Stimulated activated naive CD8-positive, alpha-beta T cell treated with anti-CD3 and anti-CD28 coated beads, Interleukin-15, amount 100 ng/mL, for 72 hours (primary cell): ENCODE data around the gene CD79B.

Experiments
- ATAC-seq: fragments of 150-1000 bp; cut with Tn5 transposase; 2 replicates; pipeline ENCODE4 v1.10.0; 2021; ENCODE audit warnings: mild to moderate bottlenecking, moderate library complexity
- DNase-seq, 2 donors: peaks; one replicate each; pipeline ENCODE4 v3.0.0; 2021 to 2022
- H3K27ac Mint-ChIP-seq, 2 donors: one replicate each; pipeline ENCODE4 v1.8.0; 2022; ENCODE audit warnings: mild to moderate bottlenecking in 2 of 2, mixed read lengths in 2 of 2, moderate library complexity in 2 of 2
- H3K27me3 Mint-ChIP-seq: one replicate; pipeline ENCODE4 v1.8.0; 2022; ENCODE audit warnings: mixed read lengths
- H3K4me1 Mint-ChIP-seq: one replicate; pipeline ENCODE4 v1.8.0; 2022; ENCODE audit warnings: mild to moderate bottlenecking, mixed read lengths
- H3K4me3 Mint-ChIP-seq, 2 donors: one replicate each; pipeline ENCODE4 v1.8.0; 2022; ENCODE audit warnings: mild to moderate bottlenecking in 2 of 2, mixed read lengths in 2 of 2, moderate library complexity in 1 of 2
- H3K9me3 Mint-ChIP-seq, 2 donors: one replicate each; pipeline ENCODE4 v1.8.0; 2022; ENCODE audit warnings: mixed read lengths in 2 of 2

Gene CD79B

GRCh38 chr17:63931981-63932561 lies at the start of gene CD79B:
CD79B (minus strand) TSS chr17:63932331; CDS start chr17:63932261, 70 bp downstream.
- peak within 1 kb of the TSS; percentile 90 to 95 for H3K27ac Mint-ChIP-seq
- DNase-seq (peak; percentile 58 to 65), ATAC-seq (peak; percentile 87)
- H3K9me3 Mint-ChIP-seq, result no peaks in the 10 kb centered on the region
- peaks cover 31% of the 10 kb centered on the region for H3K4me1 Mint-ChIP-seq
- peak within 1 kb of the TSS; percentile 89 to 99 for H3K4me3 Mint-ChIP-seq
- no peaks in the 10 kb centered on the region for H3K27me3 Mint-ChIP-seq

GRCh38 chr17:63978272-63979200 lies 46.4 kb upstream of the CD79B start:
- Mint-ChIP-seq H3K4me1 (peaks cover 19% of the 10 kb centered on the region), H3K9me3 (peaks cover 5 to 15% of the 10 kb centered on the region in 2 donors), H3K27me3 (peaks cover 16% of the 10 kb centered on the region), H3K27ac (no peak overlapping the region), H3K4me3 (no peak overlapping the region)
- DNase-seq (no peak), ATAC-seq (no peak)

GRCh38 chr17:63976702-63977101 lies 44.6 kb upstream of the CD79B start:
- no peak for DNase-seq
- Mint-ChIP-seq H3K27me3 (peaks cover 16% of the 10 kb centered on the region), H3K9me3 (peaks cover 0 to under 1% of the 10 kb centered on the region in 2 donors), H3K4me3 (no peak overlapping the region), H3K4me1 (peaks cover 19% of the 10 kb centered on the region), H3K27ac (no peak overlapping the region)
- ATAC-seq, result no peak

GRCh38 chr17:63975541-63976092 lies 43.5 kb upstream of the CD79B start:
- H3K27me3 Mint-ChIP-seq, result peaks cover 16% of the 10 kb centered on the region
- H3K4me3 Mint-ChIP-seq, result no peak overlapping the region
- H3K4me1 Mint-ChIP-seq, result peaks cover 19% of the 10 kb centered on the region
- no peak for DNase-seq
- H3K27ac Mint-ChIP-seq, result peak overlapping the region in 1 of 2 donors; percentile 3
- ATAC-seq, result no peak
- H3K9me3 Mint-ChIP-seq, result no peaks in the 10 kb centered on the region

GRCh38 chr17:63974594-63975192 lies 42.6 kb upstream of the CD79B start:
- H3K27ac Mint-ChIP-seq, result peak overlapping the region; percentile 30 to 73
- DNase-seq, result no peak
- ATAC-seq, result no peak
- H3K4me1 Mint-ChIP-seq, result peaks cover 19% of the 10 kb centered on the region
- H3K9me3 Mint-ChIP-seq, result no peaks in the 10 kb centered on the region
- H3K4me3 Mint-ChIP-seq, result no peak overlapping the region
- H3K27me3 Mint-ChIP-seq, result peaks cover 16% of the 10 kb centered on the region

GRCh38 chr17:63973930-63974593 lies 41.9 kb upstream of the CD79B start:
- Mint-ChIP-seq H3K4me1 (peaks cover 19% of the 10 kb centered on the region), H3K4me3 (no peak overlapping the region), H3K9me3 (no peaks in the 10 kb centered on the region), H3K27me3 (peaks cover 16% of the 10 kb centered on the region), H3K27ac (no peak overlapping the region)
- DNase-seq, result no peak
- ATAC-seq, result peak; percentile 11

- H3K27ac Mint-ChIP-seq, result no peak overlapping the region
- H3K9me3 Mint-ChIP-seq, result no peaks in the 10 kb centered on the region
- H3K4me3 Mint-ChIP-seq, result no peak overlapping the region
- ATAC-seq (no peak), DNase-seq (no peak)
- H3K4me1 Mint-ChIP-seq, result peaks cover 19% of the 10 kb centered on the region
- H3K27me3 Mint-ChIP-seq, result peaks cover 16% of the 10 kb centered on the region
Measured at GRCh38 chr17:63973247-63973646, 41.1 kb upstream of the CD79B start.

- no peak within 1 kb of the TSS for H3K4me3 Mint-ChIP-seq
- DNase-seq (no peak), ATAC-seq (no peak)
- no peaks in the 10 kb centered on the region for H3K9me3 Mint-ChIP-seq
- peaks cover 19% of the 10 kb centered on the region for H3K4me1 Mint-ChIP-seq
- H3K27me3 Mint-ChIP-seq, result peaks cover 16% of the 10 kb centered on the region
- no peak within 1 kb of the TSS for H3K27ac Mint-ChIP-seq
Measured at GRCh38 chr17:63972796-63973195, 40.7 kb upstream of the CD79B start, which contains the start of gene SCN4A. SCN4A (minus strand) TSS chr17:63972918; CDS start chr17:63972841, 77 bp downstream.

GRCh38 chr17:63969278-63969677 lies 37.1 kb upstream of the CD79B start:
- peaks cover 23% of the 10 kb centered on the region for H3K4me1 Mint-ChIP-seq
- H3K9me3 Mint-ChIP-seq, result no peaks in the 10 kb centered on the region
- no peak for DNase-seq
- H3K27ac Mint-ChIP-seq, result no peak overlapping the region
- H3K27me3 Mint-ChIP-seq, result no peaks in the 10 kb centered on the region
- H3K4me3 Mint-ChIP-seq, result no peak overlapping the region
- no peak for ATAC-seq

GRCh38 chr17:63967953-63968352 lies 35.8 kb upstream of the CD79B start:
- no peaks in the 10 kb centered on the region for H3K9me3 Mint-ChIP-seq
- peaks cover 21% of the 10 kb centered on the region for H3K4me1 Mint-ChIP-seq
- H3K4me3 Mint-ChIP-seq, result no peak overlapping the region
- no peak for ATAC-seq
- H3K27me3 Mint-ChIP-seq, result no peaks in the 10 kb centered on the region
- H3K27ac Mint-ChIP-seq, result no peak overlapping the region
- no peak for DNase-seq

- Mint-ChIP-seq H3K4me1 (peaks cover 28% of the 10 kb centered on the region), H3K4me3 (peak overlapping the region in 1 of 2 donors; percentile 27), H3K9me3 (no peaks in the 10 kb centered on the region), H3K27me3 (no peaks in the 10 kb centered on the region), H3K27ac (no peak overlapping the region)
- peak; percentile 46 to 68 for DNase-seq
- peak; percentile 97 for ATAC-seq
Measured at GRCh38 chr17:63966646-63967264, 34.6 kb upstream of the CD79B start.

- peaks cover 34% of the 10 kb centered on the region for H3K4me1 Mint-ChIP-seq
- no peak overlapping the region for H3K27ac Mint-ChIP-seq
- ATAC-seq (no peak), DNase-seq (no peak)
- no peak overlapping the region for H3K4me3 Mint-ChIP-seq
- no peaks in the 10 kb centered on the region for H3K9me3 Mint-ChIP-seq
- H3K27me3 Mint-ChIP-seq, result no peaks in the 10 kb centered on the region
Measured at GRCh38 chr17:63963123-63963522, 31.0 kb upstream of the CD79B start.

GRCh38 chr17:63962298-63962744 lies 30.2 kb upstream of the CD79B start:
- H3K9me3 Mint-ChIP-seq, result no peaks in the 10 kb centered on the region
- H3K4me3 Mint-ChIP-seq, result no peak overlapping the region
- no peaks in the 10 kb centered on the region for H3K27me3 Mint-ChIP-seq
- no peak overlapping the region for H3K27ac Mint-ChIP-seq
- ATAC-seq (no peak), DNase-seq (no peak)
- H3K4me1 Mint-ChIP-seq, result peaks cover 31% of the 10 kb centered on the region

- Mint-ChIP-seq H3K4me1 (peaks cover 23% of the 10 kb centered on the region), H3K27me3 (no peaks in the 10 kb centered on the region), H3K9me3 (no peaks in the 10 kb centered on the region), H3K4me3 (peak overlapping the region; percentile 49 to 66), H3K27ac (no peak overlapping the region)
- peak; percentile 41 for ATAC-seq
- DNase-seq, result peak; percentile 19 to 26
Measured at GRCh38 chr17:63961355-63962212, 29.5 kb upstream of the CD79B start.
